Chondrocyte (in vitro differentiated cells): ENCODE measurements around the gene PHKG2. TPM values are rescaled to one million over a fixed set of nuclear protein-coding genes. Genes with fewer than 3 reads are reported as not detected.

Source experiments
- DNase-seq: peaks from one replicate; pipeline ENCODE4 v3.0.0; 2021; ENCODE audit warnings: mixed read lengths, low spot score
- H3K27ac Mint-ChIP-seq: one replicate; pipeline ENCODE4 v1.8.0; 2021; ENCODE audit warnings: mild to moderate bottlenecking, moderate library complexity, mixed read lengths; ENCODE audit not compliant: unreplicated experiment
- H3K27me3 Mint-ChIP-seq: 2 replicates; pipeline ENCODE4 v1.8.0; 2021; ENCODE audit warnings: low read depth, mixed read lengths
- H3K36me3 Mint-ChIP-seq: 2 replicates; pipeline ENCODE4 v1.8.0; 2021; ENCODE audit warnings: low read depth, mixed read lengths
- H3K4me1 Mint-ChIP-seq: 2 replicates; pipeline ENCODE4 v1.8.0; 2021; ENCODE audit warnings: low read depth, mild to moderate bottlenecking, mixed read lengths
- H3K4me3 Mint-ChIP-seq: one replicate; pipeline ENCODE4 v1.8.0; 2021; ENCODE audit warnings: mild to moderate bottlenecking, moderate library complexity, mixed read lengths; ENCODE audit not compliant: unreplicated experiment
- H3K9me3 Mint-ChIP-seq: 2 replicates; pipeline ENCODE4 v1.8.0; 2021; ENCODE audit warnings: low read depth, mixed read lengths
- CTCF ChIP-seq: fragments of 200-600 bp; sonication (generic); IDR thresholded peaks from 2 replicates; pipeline ENCODE4 v1.5.0; 2021; ENCODE audit warnings: antibody characterized with exemption, mild to moderate bottlenecking, moderate library complexity
- total RNA-seq: library from RNA; stranded (reverse); gene quantifications from 3 replicates; pipeline ENCODE4 v1.2.1, GENCODE V29; 2021

Gene PHKG2
- total RNA-seq, 1 donor from 2014 or later: 19.0 TPM

- TF ChIP-seq CTCF: no peak
- Mint-ChIP-seq H3K36me3 (peaks cover 11% of the 10 kb centered on the region), H3K4me1 (peaks cover 23% of the 10 kb centered on the region), H3K9me3 (no peaks in the 10 kb centered on the region), H3K4me3 (peak overlapping the region; percentile 86), H3K27ac (peak overlapping the region; percentile 85), H3K27me3 (no peaks in the 10 kb centered on the region)
- DNase-seq: no peak
These were observed 38.1 kb downstream of the PHKG2 start for GRCh38 chr16:30786115-30786935.

GRCh38 chr16:30786936-30787612 lies 38.8 kb downstream of the PHKG2 start, which contains the start of gene ZNF629:
ZNF629 (minus strand) TSS chr16:30787205; CDS start chr16:30784482, 2,723 bp downstream.
- H3K4me3 Mint-ChIP-seq: peak within 1 kb of the TSS; percentile 86
- H3K36me3 Mint-ChIP-seq: peaks cover 8% of the 10 kb centered on the region
- DNase-seq: no peak
- no peaks in the 10 kb centered on the region for H3K9me3 Mint-ChIP-seq
- H3K27ac Mint-ChIP-seq: peak within 1 kb of the TSS; percentile 89
- TF ChIP-seq CTCF: no peak
- peaks cover 23% of the 10 kb centered on the region for H3K4me1 Mint-ChIP-seq
- no peaks in the 10 kb centered on the region for H3K27me3 Mint-ChIP-seq

- no peak for DNase-seq
- TF ChIP-seq CTCF: no peak
- Mint-ChIP-seq H3K9me3 (no peaks in the 10 kb centered on the region), H3K4me1 (peaks cover 23% of the 10 kb centered on the region), H3K36me3 (peaks cover 8% of the 10 kb centered on the region), H3K4me3 (peak overlapping the region; percentile 86), H3K27me3 (no peaks in the 10 kb centered on the region), H3K27ac (peak overlapping the region; percentile 89)
These were observed 39.6 kb downstream of the PHKG2 start for GRCh38 chr16:30787613-30788378.

GRCh38 chr16:30793508-30794069 lies 45.4 kb downstream of the PHKG2 start:
- Mint-ChIP-seq H3K4me1 (no peaks in the 10 kb centered on the region), H3K27ac (no peak overlapping the region), H3K4me3 (no peak overlapping the region), H3K9me3 (no peaks in the 10 kb centered on the region), H3K36me3 (no peaks in the 10 kb centered on the region), H3K27me3 (no peaks in the 10 kb centered on the region)
- TF ChIP-seq CTCF: no peak
- no peak for DNase-seq

- no peak for DNase-seq
- no peaks in the 10 kb centered on the region for H3K27me3 Mint-ChIP-seq
- no peaks in the 10 kb centered on the region for H3K9me3 Mint-ChIP-seq
- TF ChIP-seq CTCF: no peak
- H3K36me3 Mint-ChIP-seq: no peaks in the 10 kb centered on the region
- no peak overlapping the region for H3K27ac Mint-ChIP-seq
- no peaks in the 10 kb centered on the region for H3K4me1 Mint-ChIP-seq
- H3K4me3 Mint-ChIP-seq: no peak overlapping the region
These were observed 46.4 kb downstream of the PHKG2 start for GRCh38 chr16:30794634-30795033.
